ENCODE data around the gene MAT2A.
"Not testable (repeated sequence)": the region's sequence is repeated elsewhere in the genome, so short reads cannot be mapped to it uniquely, and the experiment has no call there.

MAT2A gene

DNA sequence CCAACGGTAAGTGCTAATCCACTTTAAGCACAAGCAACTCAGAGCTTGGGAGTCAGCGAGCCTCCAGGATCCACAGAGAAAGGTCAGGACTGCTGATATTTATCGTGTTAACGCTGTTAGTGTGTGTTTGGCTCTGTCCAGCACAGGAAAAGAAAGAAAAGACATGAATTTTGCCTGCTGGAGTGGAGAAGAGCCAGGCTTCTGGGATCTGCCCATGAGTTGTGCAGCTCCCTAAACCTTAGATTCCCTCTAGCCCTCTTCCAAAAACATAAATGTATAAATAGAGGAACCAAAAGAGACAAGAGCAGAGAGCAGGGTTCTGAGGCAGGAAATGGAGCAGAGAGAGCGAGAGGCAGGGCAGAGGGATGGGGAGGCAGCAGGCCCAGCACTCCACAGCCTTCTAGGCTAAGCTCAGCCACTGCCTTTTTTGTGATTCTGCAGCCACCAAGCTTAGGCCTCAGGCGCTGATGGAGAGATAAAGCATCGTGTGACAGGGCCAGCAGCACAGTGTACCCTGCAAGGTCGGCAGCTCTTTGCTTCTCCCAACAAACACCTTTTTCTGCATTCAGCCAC is 14.5 kb upstream of the MAT2A start:
- no peak for DNase-seq (ENCODE audit: low read depth in 3 of 3)

DNA sequence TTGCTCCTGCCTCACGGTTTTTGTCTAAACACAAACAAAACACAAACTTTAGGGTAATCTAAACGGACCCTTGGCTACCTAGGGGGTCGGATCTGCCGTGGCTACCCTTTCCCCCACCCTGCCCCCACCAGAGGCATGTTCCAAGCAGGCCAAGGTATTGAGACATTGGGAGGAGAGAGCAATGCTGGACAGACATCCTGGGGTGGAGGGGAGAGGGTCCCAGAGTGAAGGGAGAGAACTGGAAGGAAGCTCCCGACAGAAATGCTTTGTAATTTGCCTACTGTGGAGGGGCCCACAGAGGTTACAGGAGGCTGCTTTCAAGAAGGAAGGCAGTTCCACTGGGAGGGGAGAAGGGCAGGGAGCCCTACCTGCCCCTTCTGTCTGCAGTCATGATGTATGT is 13.9 kb upstream of the MAT2A start:
- no peak for DNase-seq (ENCODE audit: low read depth in 3 of 3)

DNA sequence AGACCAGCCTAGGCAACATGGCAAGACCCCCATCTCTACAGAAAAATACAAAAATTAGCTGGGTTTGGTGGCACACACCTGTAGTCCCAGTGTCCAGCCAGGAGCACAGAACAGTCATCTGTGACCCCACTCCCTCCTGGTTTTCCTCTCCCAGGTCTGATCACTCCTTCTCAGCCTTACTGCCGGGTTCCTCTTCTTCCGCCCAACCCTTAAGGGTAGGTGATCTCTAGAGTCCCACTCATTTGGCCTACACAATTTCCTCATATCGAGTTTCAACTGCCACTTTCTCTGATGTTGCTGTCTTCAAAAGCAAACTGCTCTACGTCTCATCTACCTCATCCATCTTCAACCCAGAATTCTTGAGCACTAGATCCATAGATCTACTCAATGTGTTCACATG is 13.4 kb upstream of the MAT2A start:
- DNase-seq (ENCODE audit: low read depth in 3 of 3) = no peak

DNA sequence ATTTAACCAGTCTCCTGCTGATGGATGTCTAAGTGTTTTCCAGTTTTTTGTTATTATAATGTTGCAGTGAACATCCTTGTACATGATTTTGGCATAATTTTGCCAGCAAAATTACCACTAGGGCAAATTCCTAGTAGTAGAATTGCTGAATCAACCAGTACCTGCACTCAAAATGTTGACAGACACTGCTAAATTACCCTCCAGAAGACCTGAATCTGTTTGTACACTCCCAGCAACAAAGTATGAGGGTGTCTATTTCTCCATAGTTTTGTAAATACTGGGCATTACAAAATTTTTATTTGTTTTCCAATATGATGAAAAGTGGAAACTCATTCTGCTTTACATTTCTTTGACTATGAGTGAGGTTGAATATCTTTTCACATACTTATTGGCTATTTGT is 11.2 kb upstream of the MAT2A start:
- no peak for DNase-seq (ENCODE audit: low read depth in 3 of 3)

DNA sequence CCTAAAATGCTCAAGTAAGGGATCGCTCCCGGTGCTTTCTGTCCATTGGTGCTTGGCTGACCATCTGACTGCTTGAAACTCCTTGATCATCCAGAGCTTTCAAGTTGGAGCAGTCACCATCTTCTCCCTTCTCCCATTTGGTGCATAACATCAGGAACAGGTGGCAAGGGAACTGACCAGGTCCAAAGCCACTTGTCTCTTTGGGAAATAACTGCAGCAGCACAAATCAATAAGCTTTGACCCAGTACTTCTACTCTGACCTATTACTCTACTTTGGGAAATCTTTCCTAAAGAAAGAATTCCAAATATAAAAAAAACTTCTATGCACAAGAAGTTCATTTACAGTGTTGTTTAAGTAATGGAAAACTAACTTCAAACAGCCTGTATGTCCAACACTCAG is 10.6 kb upstream of the MAT2A start:
- no peak for DNase-seq (ENCODE audit: low read depth in 3 of 3)

DNA sequence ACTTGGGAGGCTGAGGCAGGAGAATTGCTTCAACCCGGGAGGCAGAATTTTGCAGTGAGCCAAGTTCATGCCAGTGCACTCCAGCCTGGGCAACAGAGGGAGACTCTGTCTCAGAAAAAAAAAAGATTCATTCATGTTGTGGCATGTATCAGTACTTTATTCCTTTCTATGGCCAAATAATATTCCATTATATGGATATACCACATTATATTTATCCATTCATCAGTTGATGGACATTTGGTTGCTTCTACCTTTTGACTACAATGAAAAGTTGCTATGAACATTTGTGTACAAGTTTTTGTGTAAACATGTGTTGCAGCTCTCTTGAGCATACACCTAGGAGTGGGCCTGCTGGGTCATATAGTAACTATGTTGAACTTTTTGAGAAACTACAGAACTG is 9.2 kb upstream of the MAT2A start:
- no peak for DNase-seq (ENCODE audit: low read depth in 3 of 3)

DNA sequence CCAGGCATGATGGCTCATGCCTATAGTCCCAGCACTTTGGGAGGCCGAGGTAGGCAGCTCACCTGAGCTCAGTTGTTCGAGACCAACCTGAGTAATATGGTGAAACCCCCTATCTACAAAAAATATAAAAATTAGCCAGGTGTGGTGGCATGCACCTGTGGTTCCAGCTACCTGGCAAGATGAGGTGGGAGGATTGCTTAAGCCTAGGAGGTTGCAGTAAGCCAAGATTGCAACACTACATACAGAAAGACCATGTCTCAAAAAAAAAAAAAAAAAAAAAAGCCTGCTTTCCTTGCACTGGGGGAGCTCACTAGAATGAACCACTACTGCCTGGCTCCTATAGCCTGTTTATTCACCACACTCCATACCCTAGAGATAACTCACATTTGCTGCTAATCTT is 7.4 kb upstream of the MAT2A start:
- no peak for DNase-seq (ENCODE audit: low read depth in 3 of 3)

DNA sequence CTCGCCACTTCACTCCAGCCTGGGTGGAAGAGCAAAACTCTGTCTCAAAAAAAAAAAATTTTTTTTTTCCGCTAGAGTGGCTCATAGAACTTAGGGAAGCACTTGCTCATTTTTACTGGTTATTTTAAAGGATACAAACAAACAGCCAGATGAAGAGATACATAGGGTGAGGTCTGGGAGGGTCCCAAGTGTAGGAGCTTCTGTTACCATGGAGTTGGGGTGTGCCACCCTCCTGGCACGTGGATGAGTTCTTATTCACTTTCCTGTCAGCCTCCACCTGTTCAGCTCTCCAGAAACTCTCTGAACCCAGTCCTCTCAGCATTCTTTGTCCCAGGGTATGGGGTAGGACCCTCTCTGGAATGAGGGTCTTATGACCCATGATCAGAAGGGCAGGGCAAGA is 4.9 kb upstream of the MAT2A start:
- no peak for DNase-seq (ENCODE audit: low read depth in 3 of 3)

DNA sequence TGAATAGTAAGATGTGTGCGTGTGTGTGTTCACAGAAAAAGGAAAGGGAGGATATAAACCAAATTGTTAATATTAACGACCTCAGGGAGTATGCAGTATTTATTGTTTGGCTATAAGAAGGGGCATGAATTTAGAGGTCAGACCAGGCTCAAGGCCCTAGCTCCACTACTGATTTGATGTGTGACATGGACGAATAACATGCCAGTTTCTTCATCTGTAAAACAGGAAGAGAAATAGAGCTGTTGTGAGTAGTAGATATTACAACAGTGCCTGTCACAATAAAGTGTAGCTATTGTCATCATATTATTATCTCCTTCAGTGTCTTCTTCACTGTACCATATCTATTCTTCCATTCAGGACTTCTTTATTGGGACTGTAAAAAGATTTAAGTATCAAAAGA is 4.1 kb upstream of the MAT2A start:
- no peak for DNase-seq (ENCODE audit: low read depth in 3 of 3)

DNA sequence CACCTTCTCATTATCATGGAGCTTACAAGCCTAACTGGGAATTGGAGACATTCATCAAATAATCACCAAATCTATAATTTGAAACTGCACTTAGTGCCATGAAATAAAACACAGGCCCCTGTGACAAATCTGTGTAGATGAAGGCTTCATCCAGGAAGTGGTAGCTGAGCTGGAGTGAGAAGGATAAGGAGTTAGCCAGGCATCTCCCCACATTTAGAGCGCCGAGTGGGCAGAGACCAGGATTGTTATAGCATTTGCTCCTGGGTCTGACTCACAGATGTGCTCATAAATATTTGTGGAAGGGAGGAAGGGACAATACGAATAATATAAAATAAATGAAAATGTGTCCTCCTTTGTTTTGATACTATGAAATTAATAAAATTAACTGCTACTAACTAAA is 2.5 kb upstream of the MAT2A start:
- DNase-seq (ENCODE audit: low read depth in 3 of 3) = no peak

DNA sequence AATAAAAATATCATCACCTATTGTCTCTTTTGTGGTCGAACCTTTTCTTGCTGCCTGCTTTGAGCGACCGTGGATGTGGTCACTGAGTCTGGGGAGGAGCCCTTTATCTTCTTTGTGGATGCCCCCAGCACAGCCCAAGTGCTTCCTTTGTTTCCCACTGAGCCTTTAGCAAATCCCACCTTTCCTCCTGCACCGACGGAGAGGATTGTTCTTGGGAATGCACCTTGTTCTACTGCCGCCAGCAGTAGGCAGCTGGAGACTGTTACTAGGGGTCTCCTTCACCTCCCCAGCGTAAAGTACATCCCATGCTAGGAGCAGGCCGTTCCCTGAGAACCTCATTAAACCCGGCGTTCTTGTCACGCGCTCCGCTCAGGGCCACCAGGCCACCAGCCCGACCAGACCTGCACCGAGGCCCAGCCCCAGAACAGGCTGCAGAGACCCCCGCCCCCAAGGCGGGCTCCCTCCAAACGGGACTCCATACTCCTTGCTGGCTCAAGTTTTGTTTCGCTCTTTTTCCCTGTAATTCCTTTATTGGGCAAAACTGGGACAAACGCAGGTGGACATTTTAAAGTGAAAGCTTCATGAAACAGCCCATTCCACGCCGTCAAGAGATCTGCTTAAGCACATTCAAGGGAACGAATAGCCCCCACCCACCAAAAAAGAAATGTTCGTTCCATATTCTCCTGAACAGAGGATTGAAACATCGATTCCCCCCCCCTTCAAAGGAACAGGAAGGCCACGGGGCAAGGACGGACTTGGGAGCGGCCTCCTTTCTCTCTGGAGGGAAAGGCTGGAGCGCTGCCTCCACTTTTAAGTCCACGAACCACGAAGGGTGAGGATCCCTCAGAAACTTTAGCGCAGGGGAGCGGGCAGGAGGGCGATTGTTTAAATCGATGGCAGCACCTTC is 1.1 kb upstream of the MAT2A start:
- peak in 1 of 3 donors; percentile 22 for DNase-seq (ENCODE audit: low read depth in 3 of 3)

DNA sequence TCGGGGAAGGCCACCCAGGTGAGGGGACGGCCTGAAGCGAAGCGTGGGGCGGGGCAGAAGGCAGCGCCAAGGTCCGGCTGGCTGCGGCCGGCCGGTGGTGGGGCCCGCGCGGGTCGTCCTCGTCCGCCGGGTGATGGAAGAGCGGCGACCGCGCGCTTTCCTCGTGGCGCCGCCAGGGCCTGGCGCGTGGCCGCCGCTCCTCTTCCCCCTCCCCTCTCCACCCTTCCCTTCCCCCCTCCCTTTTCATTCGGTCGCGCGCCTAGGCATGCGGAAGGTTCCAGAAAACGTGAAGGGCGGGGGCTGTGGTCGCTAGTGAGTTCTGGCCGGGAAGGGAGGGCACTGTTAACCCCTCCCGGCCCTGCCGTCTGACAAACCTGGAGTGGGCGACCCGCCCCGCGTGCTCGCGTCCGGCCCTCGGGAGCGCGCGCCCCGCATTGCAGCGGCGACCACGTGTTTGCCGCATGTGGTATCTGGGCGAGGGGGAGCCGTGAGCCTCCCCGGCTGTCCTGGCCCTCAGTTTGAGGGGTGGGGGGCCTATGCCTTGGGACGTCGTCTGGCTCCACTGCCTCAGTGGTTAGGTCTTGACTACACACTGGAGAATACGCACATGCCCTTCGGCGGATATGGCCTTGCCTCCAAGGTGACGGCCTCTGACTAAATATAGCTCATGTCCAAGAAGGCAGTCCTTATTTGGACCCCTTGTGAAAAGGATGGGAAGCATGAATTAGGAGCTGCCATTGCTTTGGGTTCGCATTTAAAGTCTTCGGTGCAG is 579 bp downstream of the MAT2A start:
- DNase-seq (ENCODE audit: low read depth in 3 of 3) = peak; percentile 47 to 66 (median 65)

DNA sequence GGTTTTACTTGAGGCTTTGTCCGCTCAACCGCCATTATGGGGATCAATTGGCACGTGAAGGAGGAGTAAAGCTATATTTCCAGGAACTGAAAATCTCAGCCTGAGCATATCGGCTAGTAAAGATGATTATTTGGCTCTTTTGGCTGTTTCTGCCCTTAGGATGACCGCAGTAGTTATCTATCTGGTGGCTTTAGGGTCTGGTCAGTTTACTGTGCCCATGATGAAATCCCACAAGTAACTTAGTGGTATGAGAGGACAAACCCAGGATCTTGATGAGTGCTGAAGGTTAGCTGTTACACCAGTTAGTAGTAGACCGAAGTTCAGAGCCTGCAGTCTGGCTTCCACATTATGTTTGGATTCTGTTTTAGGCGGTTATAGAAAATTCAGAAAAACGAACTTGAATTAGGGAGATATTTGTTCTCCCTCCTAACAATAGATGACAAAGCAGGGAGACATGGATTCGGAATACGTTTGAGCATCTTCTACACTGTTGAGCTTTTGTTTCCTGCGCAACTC is 1.2 kb downstream of the MAT2A start:
- no peak for DNase-seq (ENCODE audit: low read depth in 3 of 3)

DNA sequence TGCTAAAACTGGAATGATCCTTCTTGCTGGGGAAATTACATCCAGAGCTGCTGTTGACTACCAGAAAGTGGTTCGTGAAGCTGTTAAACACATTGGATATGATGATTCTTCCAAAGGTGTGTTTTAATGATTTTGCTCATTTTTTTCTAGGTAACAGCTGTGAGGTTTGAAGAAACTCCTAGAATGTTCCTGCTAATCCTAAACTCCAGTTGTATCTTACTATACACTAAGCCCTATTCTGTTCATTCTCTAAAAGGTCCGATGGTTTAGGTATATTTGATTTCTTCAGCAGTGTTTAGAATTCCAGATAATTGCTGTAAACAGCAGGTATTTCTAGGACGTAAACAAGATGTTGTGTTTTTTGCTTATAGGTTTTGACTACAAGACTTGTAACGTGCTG is 2.3 kb downstream of the MAT2A start:
- no peak for DNase-seq (ENCODE audit: low read depth in 3 of 3)

DNA sequence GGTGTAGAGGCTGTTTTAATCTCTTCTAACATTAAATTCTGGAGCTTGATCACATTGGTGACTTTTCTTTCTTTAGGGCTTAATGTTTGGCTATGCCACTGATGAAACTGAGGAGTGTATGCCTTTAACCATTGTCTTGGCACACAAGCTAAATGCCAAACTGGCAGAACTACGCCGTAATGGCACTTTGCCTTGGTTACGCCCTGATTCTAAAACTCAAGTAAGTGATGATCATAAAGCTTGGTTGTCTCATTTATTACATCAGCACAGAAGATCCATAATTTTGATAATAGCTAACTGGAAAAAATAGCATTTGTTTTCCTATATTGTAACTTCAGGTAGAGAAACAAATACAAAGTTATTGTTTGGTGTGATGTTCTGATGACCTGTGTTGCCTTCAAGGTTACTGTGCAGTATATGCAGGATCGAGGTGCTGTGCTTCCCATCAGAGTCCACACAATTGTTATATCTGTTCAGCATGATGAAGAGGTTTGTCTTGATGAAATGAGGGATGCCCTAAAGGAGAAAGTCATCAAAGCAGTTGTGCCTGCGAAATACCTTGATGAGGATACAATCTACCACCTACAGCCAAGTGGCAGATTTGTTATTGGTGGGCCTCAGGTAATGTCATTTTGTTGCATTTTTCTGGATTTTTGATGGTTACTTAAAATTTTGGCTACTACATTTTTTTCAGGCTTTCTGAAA is 2.9 kb downstream of the MAT2A start:
- DNase-seq (ENCODE audit: low read depth in 3 of 3) = no peak

DNA sequence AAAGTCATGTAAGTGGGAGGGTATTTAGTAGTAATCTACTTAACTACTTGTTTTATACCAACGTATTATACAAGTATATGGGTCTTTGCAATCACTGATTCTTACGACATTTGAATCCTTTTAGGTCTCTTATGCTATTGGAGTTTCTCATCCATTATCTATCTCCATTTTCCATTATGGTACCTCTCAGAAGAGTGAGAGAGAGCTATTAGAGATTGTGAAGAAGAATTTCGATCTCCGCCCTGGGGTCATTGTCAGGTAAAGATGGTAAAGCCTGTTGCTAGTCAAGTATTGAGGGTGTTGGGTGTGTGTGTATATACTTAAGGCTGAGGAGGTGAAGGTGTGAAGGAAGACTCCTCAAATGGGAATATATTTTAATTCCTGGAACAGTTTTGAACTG is 3.8 kb downstream of the MAT2A start:
- no peak for DNase-seq (ENCODE audit: low read depth in 3 of 3)

DNA sequence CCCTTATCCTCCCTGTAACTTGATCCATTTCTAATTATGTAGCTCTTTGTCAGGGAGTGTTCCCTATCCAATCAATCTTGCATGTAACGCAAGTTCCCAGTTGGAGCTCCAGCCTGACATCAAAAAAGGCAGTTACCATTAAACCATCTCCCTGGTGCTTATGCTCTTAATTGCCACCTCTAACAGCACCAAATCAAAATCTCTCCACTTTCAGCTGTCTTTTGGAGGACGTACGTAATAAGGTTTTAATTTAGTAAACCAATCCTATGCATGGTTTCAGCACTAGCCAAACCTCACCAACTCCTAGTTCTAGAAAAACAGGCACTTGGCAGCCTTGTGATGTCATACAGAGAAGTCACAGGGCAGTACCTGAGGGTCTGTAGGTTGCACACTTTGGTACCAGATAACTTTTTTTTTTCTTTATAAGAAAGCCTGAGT is 5.3 kb downstream of the MAT2A start:
- not testable (repeated sequence) for DNase-seq (ENCODE audit: low read depth in 3 of 3)

DNA sequence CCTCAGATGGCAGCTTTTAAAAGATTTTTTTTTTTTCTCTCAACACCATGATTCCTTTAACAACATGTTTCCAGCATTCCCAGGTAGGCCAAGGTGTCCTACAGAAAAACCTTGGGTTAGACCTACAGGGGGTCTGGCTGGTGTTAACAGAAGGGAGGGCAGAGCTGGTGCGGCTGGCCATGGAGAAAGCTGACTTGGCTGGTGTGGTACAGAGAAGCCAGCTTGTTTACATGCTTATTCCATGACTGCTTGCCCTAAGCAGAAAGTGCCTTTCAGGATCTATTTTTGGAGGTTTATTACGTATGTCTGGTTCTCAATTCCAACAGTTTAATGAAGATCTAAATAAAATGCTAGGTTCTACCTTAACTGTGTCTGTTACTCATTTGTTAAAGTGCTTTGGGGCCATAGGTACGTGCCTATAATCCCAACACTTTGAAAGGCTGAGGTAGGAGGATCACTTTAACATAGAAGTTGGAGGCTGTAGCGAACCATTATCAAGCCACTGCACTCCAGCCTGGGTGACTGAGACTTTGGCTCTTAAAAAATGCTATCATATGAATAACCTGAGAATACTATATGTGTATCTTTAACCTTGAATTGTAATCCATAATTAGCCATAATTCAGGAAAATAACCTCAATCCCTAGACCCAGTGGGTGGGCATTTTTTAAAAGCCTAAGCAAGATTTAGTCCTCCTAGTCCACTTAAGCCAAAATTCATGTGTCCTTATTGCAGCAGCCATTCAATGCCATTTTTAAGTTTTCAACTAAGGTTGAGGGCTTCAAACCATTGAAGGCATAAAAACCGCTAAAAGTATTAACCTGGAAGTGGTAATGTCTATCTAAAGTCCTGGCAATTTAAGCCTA is 6.2 kb downstream of the MAT2A start:
- not testable (repeated sequence) for DNase-seq (ENCODE audit: low read depth in 3 of 3)

DNA sequence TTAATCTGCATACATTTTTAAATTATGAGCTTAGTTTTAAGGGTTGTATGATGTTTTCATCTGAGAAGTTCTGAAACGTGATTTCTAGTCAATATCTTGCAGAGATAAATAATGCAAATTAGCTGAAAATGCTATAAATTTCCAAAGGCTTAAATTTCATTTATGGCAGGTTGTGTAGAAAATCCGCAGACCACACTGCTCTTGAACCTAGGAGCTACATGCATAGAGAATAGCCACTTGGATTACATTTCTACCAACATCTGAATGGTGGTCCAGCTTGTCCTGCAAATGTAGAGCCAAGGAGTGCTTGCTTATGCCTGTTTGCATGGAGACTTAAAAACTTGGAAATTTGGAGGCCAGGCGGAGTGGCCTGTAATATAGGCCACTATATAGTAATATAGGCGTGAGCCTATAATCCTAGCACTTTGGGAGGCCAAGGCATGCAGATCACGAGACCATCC is 6.8 kb downstream of the MAT2A start:
- DNase-seq (ENCODE audit: low read depth in 3 of 3) = no peak

DNA sequence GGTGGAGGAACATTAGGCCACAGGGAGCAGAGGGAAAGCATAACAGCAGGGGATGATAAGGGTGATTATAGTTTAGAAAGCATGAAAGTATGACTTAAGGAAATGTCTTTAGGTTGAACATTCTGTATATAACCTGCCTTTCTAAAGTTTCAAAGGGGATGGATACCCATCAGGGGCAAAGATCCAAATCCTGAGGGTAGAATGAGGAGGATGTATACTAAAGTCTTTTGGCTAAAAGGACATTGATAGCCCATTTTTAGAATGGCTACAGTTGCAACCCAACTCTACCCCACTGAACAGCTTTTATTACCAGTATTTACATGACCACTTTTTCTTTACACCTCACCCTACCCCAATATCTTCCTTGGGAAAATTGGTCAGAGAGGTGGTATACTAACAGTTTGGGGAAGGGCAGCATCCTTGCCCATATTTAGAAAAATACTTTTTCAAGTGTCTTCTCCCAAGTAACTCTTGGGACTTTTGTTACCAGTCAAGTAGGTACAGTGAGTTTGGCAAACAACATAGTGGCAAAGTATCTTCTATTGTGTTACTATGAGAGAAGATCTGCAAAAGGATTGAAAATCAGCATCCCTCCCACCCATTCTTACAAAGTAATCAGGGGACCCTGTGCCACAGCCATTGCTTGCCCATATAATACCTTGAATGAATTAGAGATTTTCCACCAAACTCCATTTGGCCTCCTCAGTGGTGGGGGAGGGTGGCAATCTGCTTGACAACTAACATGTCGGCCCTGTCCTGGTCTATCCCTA is 8.3 kb downstream of the MAT2A start:
- no peak for DNase-seq (ENCODE audit: low read depth in 3 of 3)
